BE2C (cell line): ENCODE results near the gene MCFD2.

ENCODE experiments used
- DNase-seq: peaks from one replicate; pipeline ENCODE4 v3.0.0-alpha.2; 2020
- H3K27me3 ChIP-seq: fragments of 250-450 bp; sonication (Bioruptor Pico); 2 replicates; pipeline ENCODE4 v1.5.1; 2020; ENCODE audit warnings: mild to moderate bottlenecking
- H3K36me3 ChIP-seq: fragments of 250-450 bp; sonication (Bioruptor Pico); 2 replicates; pipeline ENCODE4 v1.5.1; 2020; ENCODE audit warnings: mild to moderate bottlenecking
- H3K4me1 ChIP-seq: fragments of 250-450 bp; sonication (Bioruptor Pico); 2 replicates; pipeline ENCODE4 v1.5.1; 2020
- H3K4me3 ChIP-seq: 2 replicates; pipeline ENCODE4 v1.5.1; 2011; ENCODE audit warnings: low read depth, low read length
- H3K9me3 ChIP-seq: fragments of 250-450 bp; sonication (Bioruptor Pico); 2 replicates; pipeline ENCODE4 v1.5.1; 2020
- CTCF ChIP-seq: IDR thresholded peaks from 2 replicates; pipeline ENCODE4 v1.5.1; 2012; ENCODE audit warnings: mild to moderate bottlenecking, low read depth, low read length

MCFD2 gene

GRCh38 chr2:46951290-46952064 is 35.9 kb upstream of the MCFD2 start:
- Histone ChIP-seq H3K36me3 (no peaks in the 10 kb centered on the region), H3K4me1 (no peaks in the 10 kb centered on the region), H3K4me3 (no peak overlapping the region), H3K27me3 (no peaks in the 10 kb centered on the region), H3K9me3 (no peaks in the 10 kb centered on the region)
- no peak for DNase-seq
- no peak for TF ChIP-seq CTCF

GRCh38 chr2:46950314-46950713 is 34.7 kb upstream of the MCFD2 start:
- TF ChIP-seq CTCF, result no peak
- Histone ChIP-seq H3K4me3 (no peak overlapping the region), H3K4me1 (no peaks in the 10 kb centered on the region), H3K27me3 (no peaks in the 10 kb centered on the region), H3K36me3 (no peaks in the 10 kb centered on the region), H3K9me3 (no peaks in the 10 kb centered on the region)
- DNase-seq, result no peak

- TF ChIP-seq CTCF, result no peak
- no peaks in the 10 kb centered on the region for H3K27me3 ChIP-seq
- DNase-seq, result no peak
- no peak overlapping the region for H3K4me3 ChIP-seq
- no peaks in the 10 kb centered on the region for H3K9me3 ChIP-seq
- H3K4me1 ChIP-seq, result no peaks in the 10 kb centered on the region
- H3K36me3 ChIP-seq, result no peaks in the 10 kb centered on the region
Observed at GRCh38 chr2:46947841-46948240, 32.2 kb upstream of the MCFD2 start.

GRCh38 chr2:46945671-46946070 is 30.1 kb upstream of the MCFD2 start:
- DNase-seq, result no peak
- Histone ChIP-seq H3K27me3 (no peaks in the 10 kb centered on the region), H3K4me1 (peaks cover 3% of the 10 kb centered on the region; the same call in 1 of the 2 replicates), H3K9me3 (no peaks in the 10 kb centered on the region), H3K36me3 (no peaks in the 10 kb centered on the region; the same call in 1 of the 2 replicates), H3K4me3 (no peak overlapping the region)
- no peak for TF ChIP-seq CTCF

GRCh38 chr2:46943881-46944798 is 28.5 kb upstream of the MCFD2 start:
- TF ChIP-seq CTCF, result no peak
- H3K27me3 ChIP-seq, result no peaks in the 10 kb centered on the region
- H3K36me3 ChIP-seq, result no peaks in the 10 kb centered on the region; the same call in 1 of the 2 replicates
- H3K4me3 ChIP-seq, result no peak overlapping the region
- H3K9me3 ChIP-seq, result no peaks in the 10 kb centered on the region
- peaks cover 7% of the 10 kb centered on the region; the same call in 1 of the 2 replicates for H3K4me1 ChIP-seq
- no peak for DNase-seq
